SK-N-SH treated with all-trans-retinoic acid at 6 μM for 48 hours (cell line): ENCODE results near the gene TMEM232.

Source experiments
- ARNTL ChIP-seq: fragments of 450-650 bp; formaldehyde crosslinking; IDR thresholded peaks from 2 replicates; pipeline ENCODE4 v1.5.0; 2020; ENCODE audit warnings: low read depth, mild to moderate bottlenecking, moderate library complexity, borderline replicate concordance
- PPARA ChIP-seq: fragments of 250-450 bp; sonication (Bioruptor Pico); IDR thresholded peaks from 2 replicates; pipeline ENCODE4 v1.5.0; 2020; ENCODE audit warnings: mild to moderate bottlenecking, borderline replicate concordance
- TOX ChIP-seq: fragments of 250-450 bp; sonication (Bioruptor Pico); IDR thresholded peaks from 2 replicates; pipeline ENCODE4 v1.8.0; 2021; ENCODE audit warnings: mild to moderate bottlenecking, moderate library complexity, borderline replicate concordance
- TF ChIP-seq, protein P1 (sequence below): fragments of 250-450 bp; sonication (Bioruptor Pico); IDR thresholded peaks from 2 replicates; pipeline ENCODE4 v1.5.0; 2020; ENCODE audit warnings: mild to moderate bottlenecking, moderate library complexity

The TMEM232 gene

DNA sequence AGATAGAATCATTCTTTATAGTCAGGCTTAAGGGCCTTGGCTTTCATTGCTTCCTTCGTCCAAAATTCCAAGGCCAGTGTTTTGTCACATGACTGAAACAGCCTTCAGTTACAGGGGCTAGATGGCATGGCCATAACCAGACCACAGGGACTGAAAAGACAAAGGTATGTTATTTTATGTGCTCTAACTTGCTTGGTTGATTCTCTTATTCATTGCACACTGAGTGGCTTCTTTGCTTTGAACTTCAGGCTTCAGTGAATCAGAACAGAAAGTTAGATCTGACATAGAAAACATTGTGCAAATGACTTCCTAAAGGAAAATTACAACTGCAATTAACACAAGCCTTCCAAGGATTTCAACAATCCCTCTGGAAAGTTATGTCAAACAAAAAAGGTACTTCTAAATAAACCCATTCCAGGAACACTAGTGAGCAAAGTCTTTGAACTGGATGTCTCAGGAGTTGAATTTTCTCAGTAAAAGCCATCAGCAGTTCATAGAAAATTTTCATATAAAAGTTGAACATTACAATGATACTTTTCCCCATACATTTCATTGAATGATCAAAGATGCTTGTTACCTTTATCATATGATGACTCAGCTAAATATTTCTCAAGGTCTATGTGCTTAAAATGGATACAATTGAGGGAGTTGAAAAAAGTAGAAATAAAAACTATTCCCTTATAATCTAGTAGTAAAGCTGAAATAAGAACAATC is 355.3 kb downstream of the TMEM232 start (continued):
- TF ChIP-seq TOX (CRISPR knock-in tag) (no peak), PPARA (CRISPR knock-in tag) (no peak), ARNTL (CRISPR knock-in tag) (no peak)
- TF ChIP-seq, protein P1, sequence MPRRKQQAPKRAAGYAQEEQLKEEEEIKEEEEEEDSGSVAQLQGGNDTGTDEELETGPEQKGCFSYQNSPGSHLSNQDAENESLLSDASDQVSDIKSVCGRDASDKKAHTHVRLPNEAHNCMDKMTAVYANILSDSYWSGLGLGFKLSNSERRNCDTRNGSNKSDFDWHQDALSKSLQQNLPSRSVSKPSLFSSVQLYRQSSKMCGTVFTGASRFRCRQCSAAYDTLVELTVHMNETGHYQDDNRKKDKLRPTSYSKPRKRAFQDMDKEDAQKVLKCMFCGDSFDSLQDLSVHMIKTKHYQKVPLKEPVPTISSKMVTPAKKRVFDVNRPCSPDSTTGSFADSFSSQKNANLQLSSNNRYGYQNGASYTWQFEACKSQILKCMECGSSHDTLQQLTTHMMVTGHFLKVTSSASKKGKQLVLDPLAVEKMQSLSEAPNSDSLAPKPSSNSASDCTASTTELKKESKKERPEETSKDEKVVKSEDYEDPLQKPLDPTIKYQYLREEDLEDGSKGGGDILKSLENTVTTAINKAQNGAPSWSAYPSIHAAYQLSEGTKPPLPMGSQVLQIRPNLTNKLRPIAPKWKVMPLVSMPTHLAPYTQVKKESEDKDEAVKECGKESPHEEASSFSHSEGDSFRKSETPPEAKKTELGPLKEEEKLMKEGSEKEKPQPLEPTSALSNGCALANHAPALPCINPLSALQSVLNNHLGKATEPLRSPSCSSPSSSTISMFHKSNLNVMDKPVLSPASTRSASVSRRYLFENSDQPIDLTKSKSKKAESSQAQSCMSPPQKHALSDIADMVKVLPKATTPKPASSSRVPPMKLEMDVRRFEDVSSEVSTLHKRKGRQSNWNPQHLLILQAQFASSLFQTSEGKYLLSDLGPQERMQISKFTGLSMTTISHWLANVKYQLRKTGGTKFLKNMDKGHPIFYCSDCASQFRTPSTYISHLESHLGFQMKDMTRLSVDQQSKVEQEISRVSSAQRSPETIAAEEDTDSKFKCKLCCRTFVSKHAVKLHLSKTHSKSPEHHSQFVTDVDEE (CRISPR knock-in tag) = no peak
